Heart left ventricle (tissue), 16 donors: ENCODE results near the gene SRPK2. TPM values are rescaled to one million over a fixed set of nuclear protein-coding genes. Genes with fewer than 3 reads are reported as not detected.

Experiments used
- ATAC-seq, 4 donors: fragments of 200-7000 bp; cut with Tn5 transposase; one replicate each; pipeline ENCODE4 v1.9.1; 2020 to 2022; ENCODE audit warnings: moderate library complexity in 4 of 4, mild to moderate bottlenecking in 3 of 4, moderate number of reproducible peaks in 1 of 4
- DNase-seq, 5 donors: peaks; one replicate each; pipeline ENCODE4 v3.0.0-alpha.2; 2020
- H3K27ac ChIP-seq, 12 donors: fragments of 200-600 bp; sonication (generic) in 4 of 12; one replicate each; pipeline versions ENCODE4 v1.5.0 to v1.8.0; 2016 to 2022; ENCODE audit warnings: mild to moderate bottlenecking in 2 of 12
- H3K27me3 ChIP-seq, 9 donors: fragments of 200-600 bp; sonication (generic) in 2 of 9; one replicate each; pipeline versions ENCODE4 v1.5.1 to v1.8.0; 2016 to 2022; ENCODE audit warnings: mild to moderate bottlenecking in 3 of 9
- H3K36me3 ChIP-seq, 9 donors: fragments of 200-600 bp; sonication (generic) in 2 of 9; one replicate each; pipeline versions ENCODE4 v1.5.0 to v1.8.0; 2018 to 2022; ENCODE audit warnings: mild to moderate bottlenecking in 2 of 9
- H3K4me1 ChIP-seq, 12 donors: fragments of 200-600 bp; sonication (generic) in 4 of 12; one replicate each; pipeline versions ENCODE4 v1.5.0 to v1.8.0; 2016 to 2022; ENCODE audit warnings: mild to moderate bottlenecking in 3 of 12
- H3K4me3 ChIP-seq, 12 donors: fragments of 200-600 bp; sonication (generic) in 4 of 12; one replicate each; pipeline versions ENCODE4 v1.5.0 to v1.8.0; 2017 to 2022; ENCODE audit warnings: mild to moderate bottlenecking in 9 of 12, moderate library complexity in 4 of 12
- H3K9me3 ChIP-seq, 12 donors: fragments of 200-600 bp; sonication (generic) in 4 of 12; one replicate each; pipeline versions ENCODE4 v1.5.0 to v1.8.0; 2016 to 2022; ENCODE audit warnings: mild to moderate bottlenecking in 1 of 12
- POLR2A ChIP-seq, 2 donors: fragments of 450-650 bp; IDR thresholded peaks; one replicate each; pipeline ENCODE4 v1.6.1; 2017; ENCODE audit warnings: antibody characterized with exemption in 2 of 2, mild to moderate bottlenecking in 2 of 2, moderate library complexity in 2 of 2
- WGBS, 4 donors: extraction: QIAGEN DNeasy Blood & Tissue Kit in 2 of 4; methylation state at CpG; one replicate each; pipeline versions ENCODE4 v1.1.5 to v1.1.7; 2013 to 2018; 5-methylcytosine and 5-hydroxymethylcytosine counted together
- intact Hi-C, 10 donors: fragments of 100-400 bp; cut with DNase I; formaldehyde crosslinking; loops; one replicate each; pipeline versions ENCODE4 v1.11.1 to v1.14.2; 2022
- polyA plus RNA-seq, 2 donors: library from polyadenylated mRNA; stranded (reverse); fragments of 200-250 nt; gene quantifications; one replicate each; pipeline ENCODE4 v1.2.3, GENCODE V29; 2013
- total RNA-seq, 9 donors: library from RNA; depleted of rRNA in 2 of 9; stranded (reverse); fragments of >200 nt in 2 of 9; fragmentation: NEBNext Ultra II Directional in 3 of 9; extraction: Animal tissue kit (Norgen Biotek cat#: 25700) in 3 of 9; gene quantifications; one replicate each; pipeline versions ENCODE4 v1.1.0 to v1.2.4, GENCODE V29; 2016 to 2023
- TF ChIP-seq, protein P1 (sequence below), 12 donors: fragments of 200-600 bp; sonication (generic) in 4 of 12; IDR thresholded peaks; one replicate each; pipeline versions ENCODE4 v1.5.0 to v1.8.0; 2018 to 2022; ENCODE audit warnings: antibody characterized with exemption in 12 of 12, mild to moderate bottlenecking in 5 of 12
- donor health status: ischemic (EF 13 %, LVEDD 7.1; RV severe dilation, severe dysfunction).
- donor health status: healthy with polysubstance abuse.
- donor health status: DM: no; HTN: yes; CAD: no.
- donor health status: DM: no; HTN: no; CAD: no.
- donor health status: ischemic (EF 25% LVEDD 6.9; RV normal size, moderate dysfunction).
- donor health status: ischemic (EF 25% LVEDD 5.7; RV mildly dilated, moderate dysfunction).
- donor health status: healthy.
- donor health status: DM: yes; HTN: yes; CAD: no.
- donor health status: ischemic (EF 35%, LVEDD 5.7; RV mildly dilated, moderate dysfunction).
- donor health status: nonischemic (EF 11% LVEDD 7.7; RV severe dilation, severe dysfunction).
- donor health status: DM: yes; HTN: yes; CAD: no.
- donor health status: PGD.
- donor health status: ischemic (EF 29% LVEDD 5.4; RV normal size, mild dysfunction).
- donor health status: nonischemic (EF 23%, LVEDD 6.1; RV moderate dilation, normal function).

Gene SRPK2
- total and polyA plus RNA-seq, 11 donors: 8.6 to 42.4 (median 33.5) TPM

- 89 to 94% (median 92%) methylated on average over 5 of the region's 5 CpGs for WGBS, 4 donors
- intact Hi-C loops: no loop called here
- Histone ChIP-seq H3K36me3 (no peaks in the 10 kb centered on the region), H3K27ac (no peak overlapping the region), H3K4me3 (no peak overlapping the region), H3K4me1 (no peaks in the 10 kb centered on the region), H3K27me3 (no peaks in the 10 kb centered on the region), H3K9me3 (no peaks in the 10 kb centered on the region)
- TF ChIP-seq, protein P1, sequence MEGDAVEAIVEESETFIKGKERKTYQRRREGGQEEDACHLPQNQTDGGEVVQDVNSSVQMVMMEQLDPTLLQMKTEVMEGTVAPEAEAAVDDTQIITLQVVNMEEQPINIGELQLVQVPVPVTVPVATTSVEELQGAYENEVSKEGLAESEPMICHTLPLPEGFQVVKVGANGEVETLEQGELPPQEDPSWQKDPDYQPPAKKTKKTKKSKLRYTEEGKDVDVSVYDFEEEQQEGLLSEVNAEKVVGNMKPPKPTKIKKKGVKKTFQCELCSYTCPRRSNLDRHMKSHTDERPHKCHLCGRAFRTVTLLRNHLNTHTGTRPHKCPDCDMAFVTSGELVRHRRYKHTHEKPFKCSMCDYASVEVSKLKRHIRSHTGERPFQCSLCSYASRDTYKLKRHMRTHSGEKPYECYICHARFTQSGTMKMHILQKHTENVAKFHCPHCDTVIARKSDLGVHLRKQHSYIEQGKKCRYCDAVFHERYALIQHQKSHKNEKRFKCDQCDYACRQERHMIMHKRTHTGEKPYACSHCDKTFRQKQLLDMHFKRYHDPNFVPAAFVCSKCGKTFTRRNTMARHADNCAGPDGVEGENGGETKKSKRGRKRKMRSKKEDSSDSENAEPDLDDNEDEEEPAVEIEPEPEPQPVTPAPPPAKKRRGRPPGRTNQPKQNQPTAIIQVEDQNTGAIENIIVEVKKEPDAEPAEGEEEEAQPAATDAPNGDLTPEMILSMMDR (IDR thresholded peaks at IDR 0.05): no peak
- TF ChIP-seq POLR2A (IDR thresholded peaks at IDR 0.05): no peak
- DNase-seq (no peak), ATAC-seq (no peak)
These were observed 20.2 kb upstream of the SRPK2 start for GRCh38 chr7:105408791-105409410.

- Histone ChIP-seq H3K27ac (no peak overlapping the region), H3K27me3 (no peaks in the 10 kb centered on the region), H3K4me3 (no peak overlapping the region), H3K9me3 (no peaks in the 10 kb centered on the region), H3K36me3 (no peaks in the 10 kb centered on the region), H3K4me1 (peaks cover 0 to 15% (median 0%) of the 10 kb centered on the region in 12 donors)
- intact Hi-C loops: loop anchor here in 1 of 10 donors (5.0 kb wide), 1 partner anchor 84 kb away; no protein-coding TSS in a partner anchor
- ATAC-seq: no peak
- DNase-seq: no peak
- WGBS, 4 donors: 88 to 94% (median 93%) methylated on average over 6 of the region's 6 CpGs
- TF ChIP-seq, protein P1 (IDR thresholded peaks at IDR 0.05): no peak
- TF ChIP-seq POLR2A (IDR thresholded peaks at IDR 0.05): no peak
These were observed 14.4 kb upstream of the SRPK2 start for GRCh38 chr7:105403128-105403527.

GRCh38 chr7:105402221-105403095 is 13.7 kb upstream of the SRPK2 start:
- H3K36me3 ChIP-seq: no peaks in the 10 kb centered on the region
- 92 to 97% (median 94%) methylated on average over 18 of the region's 18 CpGs for WGBS, 4 donors
- H3K4me1 ChIP-seq: peaks cover 0 to 15% (median 0%) of the 10 kb centered on the region in 12 donors
- H3K4me3 ChIP-seq: no peak overlapping the region
- DNase-seq (no peak), ATAC-seq (no peak)
- no peaks in the 10 kb centered on the region for H3K9me3 ChIP-seq
- no peaks in the 10 kb centered on the region for H3K27me3 ChIP-seq
- intact Hi-C loops: loop anchor here in 1 of 10 donors (5.0 kb wide), 1 partner anchor 85 kb away; no protein-coding TSS in a partner anchor
- no peak overlapping the region for H3K27ac ChIP-seq
- TF ChIP-seq POLR2A (IDR thresholded peaks at IDR 0.05): no peak
- TF ChIP-seq, protein P1 (IDR thresholded peaks at IDR 0.05): no peak

- DNase-seq (no peak), ATAC-seq (no peak)
- H3K27me3 ChIP-seq: no peaks in the 10 kb centered on the region
- TF ChIP-seq POLR2A (IDR thresholded peaks at IDR 0.05): no peak
- TF ChIP-seq, protein P1 (IDR thresholded peaks at IDR 0.05): peak in 3 of 12 donors; percentile 21 to 29 (median 21)
- peaks cover 0 to 15% (median 0%) of the 10 kb centered on the region in 12 donors for H3K4me1 ChIP-seq
- no peaks in the 10 kb centered on the region for H3K9me3 ChIP-seq
- H3K27ac ChIP-seq: no peak overlapping the region
- intact Hi-C loops: no loop called here
- no peak overlapping the region for H3K4me3 ChIP-seq
- no peaks in the 10 kb centered on the region for H3K36me3 ChIP-seq
- 86 to 90% (median 89%) methylated on average over 3 of the region's 3 CpGs for WGBS, 4 donors
These were observed 10.5 kb upstream of the SRPK2 start for GRCh38 chr7:105399043-105399725.
